Measurements from ENCODE around the gene ETHE1. TPM values are rescaled to one million over a fixed set of nuclear protein-coding genes. Genes with fewer than 3 reads are reported as not detected.

The ETHE1 gene
- total RNA-seq (10 to 100 TPM; 34.4 to 42.3 TPM), polyA plus RNA-seq (77.0 TPM)

GRCh38 chr19:43526884-43527859, at the start of gene ETHE1:
ETHE1 (minus strand) TSS chr19:43527201; CDS start chr19:43527177, 24 bp downstream.
- Mint-ChIP-seq H3K27me3 (no peaks in the 10 kb centered on the region), H3K27ac (peak within 1 kb of the TSS; percentile 73 to 96 (median 91)), H3K4me1 (peaks cover 22 to 35% (median 35%) of the 10 kb centered on the region in 3 donors), H3K9me3 (no peaks in the 10 kb centered on the region), H3K4me3 (peak within 1 kb of the TSS; percentile 76 to 97 (median 81)), H3K36me3 (peaks cover 0 to 9% (median 3%) of the 10 kb centered on the region in 3 donors)
- no peaks in the 10 kb centered on the region for H3K27me3 ChIP-seq (ENCODE audit: insufficient read depth, low read length, poor library complexity, severe bottlenecking)
- CTCF ChIA-PET: interaction anchor here (1.3 to 12.3 kb wide), 6 partner anchors 7 to 125 kb away, joined by 3 to 316 read pairs (median 15); partner anchors contain the start of genes IRGQ and ZNF576
- H3K9me3 ChIP-seq (ENCODE audit: low read length): no peaks in the 10 kb centered on the region
- peak within 1 kb of the TSS; percentile 76 for H3K4me3 ChIP-seq (ENCODE audit: low read length)
- DNase-seq: peak; percentile 53 to 80 (median 69)
- no peaks in the 10 kb centered on the region for H3K36me3 ChIP-seq (ENCODE audit: insufficient read depth, low read length)
- H3K27ac ChIP-seq (ENCODE audit: low read depth, low read length): peak within 1 kb of the TSS; percentile 49
- POLR2A ChIA-PET: interaction anchor here (0.7 to 2.4 kb wide), 4 partner anchors 22 to 69 kb away, joined by 3 to 9 read pairs (median 6); partner anchors contain the start of genes IRGQ and ZNF576
- H3K4me1 ChIP-seq (ENCODE audit: insufficient read depth, low read length): peaks cover 22% of the 10 kb centered on the region

GRCh38 chr19:43575955-43576878, 49.2 kb upstream of the ETHE1 start:
- CTCF ChIA-PET: interaction anchor here (2.5 kb wide), 1 partner anchor 21 kb away, joined by 17 read pairs; no protein-coding TSS in a partner anchor
- H3K4me3 ChIP-seq (ENCODE audit: low read length): peak overlapping the region; percentile 61
- POLR2A ChIA-PET: no interaction called here

GRCh38 chr19:43575156-43575950, 48.4 kb upstream of the ETHE1 start, which contains the start of the genes PINLYP and XRCC1:
PINLYP (plus strand) TSS chr19:43575801; CDS start chr19:43577192, 1,391 bp downstream.
XRCC1 (minus strand) TSS chr19:43575527; CDS start chr19:43575458, 69 bp downstream.
- H3K27me3 Mint-ChIP-seq: no peaks in the 10 kb centered on the region
- H3K27me3 ChIP-seq (ENCODE audit: insufficient read depth, low read length, poor library complexity, severe bottlenecking): no peaks in the 10 kb centered on the region
- peak within 1 kb of the TSS; percentile 98 to 100 (median 98) for H3K27ac Mint-ChIP-seq
- peaks cover 3 to 24% (median 6%) of the 10 kb centered on the region in 3 donors for H3K36me3 Mint-ChIP-seq
- peaks cover 11% of the 10 kb centered on the region for H3K36me3 ChIP-seq (ENCODE audit: insufficient read depth, low read length)
- peak within 1 kb of the TSS; percentile 95 to 99 (median 96) for H3K4me3 Mint-ChIP-seq
- POLR2A ChIA-PET: interaction anchor here (0.6 to 2.3 kb wide), 3 partner anchors 13 to 216 kb away, joined by 3 to 19 read pairs (median 6); partner anchors contain the start of genes IRGQ and ZNF576
- no peaks in the 10 kb centered on the region for H3K9me3 Mint-ChIP-seq
- H3K4me3 ChIP-seq (ENCODE audit: low read length): peak within 1 kb of the TSS; percentile 94
- H3K27ac ChIP-seq (ENCODE audit: low read depth, low read length): peak within 1 kb of the TSS; percentile 96
- DNase-seq: peak; percentile 95 to 99 (median 96)
- CTCF ChIA-PET: interaction anchor here (0.7 to 2.5 kb wide), 4 partner anchors 19 to 128 kb away, joined by 3 to 17 read pairs (median 9); no protein-coding TSS in a partner anchor
- peaks cover 37 to 79% (median 56%) of the 10 kb centered on the region in 3 donors for H3K4me1 Mint-ChIP-seq
- H3K9me3 ChIP-seq (ENCODE audit: low read length): no peaks in the 10 kb centered on the region
- H3K4me1 ChIP-seq (ENCODE audit: insufficient read depth, low read length): peaks cover 20% of the 10 kb centered on the region

More at GRCh38 chr19:43575955-43576878, 49.2 kb upstream of the ETHE1 start:
- Mint-ChIP-seq H3K36me3 (peaks cover 3 to 17% (median 6%) of the 10 kb centered on the region in 3 donors), H3K9me3 (no peaks in the 10 kb centered on the region), H3K27me3 (no peaks in the 10 kb centered on the region), H3K27ac (peak overlapping the region in 7 of 8 donors; percentile 72 to 99 (median 98)), H3K4me3 (peak overlapping the region; percentile 95 to 99 (median 96)), H3K4me1 (peaks cover 30 to 74% (median 47%) of the 10 kb centered on the region in 3 donors)
- no peaks in the 10 kb centered on the region for H3K27me3 ChIP-seq (ENCODE audit: insufficient read depth, low read length, poor library complexity, severe bottlenecking)
- no peaks in the 10 kb centered on the region for H3K9me3 ChIP-seq (ENCODE audit: low read length)
- peak overlapping the region; percentile 96 for H3K27ac ChIP-seq (ENCODE audit: low read depth, low read length)
- H3K4me1 ChIP-seq (ENCODE audit: insufficient read depth, low read length): peaks cover 20% of the 10 kb centered on the region
- DNase-seq: no peak
- peaks cover 11% of the 10 kb centered on the region for H3K36me3 ChIP-seq (ENCODE audit: insufficient read depth, low read length)

DNA sequence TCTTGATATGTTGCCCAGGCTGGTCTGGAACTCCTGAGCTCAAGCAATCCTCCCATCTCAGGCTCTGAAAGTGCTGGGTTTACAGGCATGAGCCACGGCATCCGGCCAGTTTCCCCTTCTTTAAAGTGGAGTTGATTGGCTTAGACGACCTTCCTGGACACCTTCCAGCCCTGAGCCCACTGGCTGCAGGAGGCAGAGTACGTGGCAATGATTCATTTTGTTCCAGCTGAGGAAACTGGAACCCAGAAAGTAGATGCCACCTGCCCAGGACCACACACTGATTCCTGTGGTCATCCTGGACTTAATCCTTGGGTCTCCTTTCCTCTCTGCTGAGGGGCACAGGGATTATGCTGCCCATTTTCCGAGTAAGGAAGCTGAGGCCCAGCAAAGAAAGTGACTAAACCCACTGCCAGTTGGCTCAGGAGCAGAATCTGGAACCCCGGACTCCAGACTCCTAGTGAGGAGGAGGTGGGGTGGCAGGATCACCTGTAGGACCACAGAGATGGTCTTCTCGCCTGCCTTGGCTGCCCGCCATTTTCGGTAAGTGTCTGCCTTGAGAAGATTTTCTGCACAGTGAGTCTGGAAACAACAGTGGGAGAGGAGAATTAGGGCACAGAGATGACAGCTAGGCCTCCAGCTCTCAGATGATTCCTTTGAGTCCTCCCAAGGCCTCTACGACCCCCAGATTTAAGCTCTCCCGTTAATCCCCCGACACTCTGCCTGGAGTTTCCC, 47.6 kb upstream of the ETHE1 start:
- Histone ChIP-seq H3K4me3 (ENCODE audit: low read length) (peak overlapping the region; percentile 94), H3K27ac (ENCODE audit: low read depth, low read length) (peak overlapping the region; percentile 96), H3K9me3 (ENCODE audit: low read length) (no peaks in the 10 kb centered on the region), H3K4me1 (ENCODE audit: insufficient read depth, low read length) (peaks cover 14% of the 10 kb centered on the region), H3K27me3 (ENCODE audit: insufficient read depth, low read length, poor library complexity, severe bottlenecking) (no peaks in the 10 kb centered on the region), H3K36me3 (ENCODE audit: insufficient read depth, low read length) (peaks cover 11% of the 10 kb centered on the region)
- Mint-ChIP-seq H3K9me3 (no peaks in the 10 kb centered on the region), H3K27ac (peak overlapping the region; percentile 98 to 100 (median 98)), H3K4me3 (peak overlapping the region; percentile 95 to 99 (median 96)), H3K36me3 (peaks cover 3 to 28% (median 8%) of the 10 kb centered on the region in 3 donors), H3K4me1 (peaks cover 37 to 79% (median 57%) of the 10 kb centered on the region in 3 donors), H3K27me3 (no peaks in the 10 kb centered on the region)
- ChIA-PET CTCF (interaction anchor here (0.7 to 2.5 kb wide), 4 partner anchors 19 to 128 kb away, joined by 3 to 17 read pairs (median 9); no protein-coding TSS in a partner anchor), POLR2A (interaction anchor here (0.6 to 2.3 kb wide), 3 partner anchors 12 to 217 kb away, joined by 3 to 19 read pairs (median 6); partner anchors contain the start of genes IRGQ and ZNF576)
- no peak for DNase-seq

GRCh38 chr19:43572171-43572588, 45.2 kb upstream of the ETHE1 start:
- Mint-ChIP-seq H3K27me3 (no peaks in the 10 kb centered on the region), H3K4me1 (peaks cover 32 to 72% (median 59%) of the 10 kb centered on the region in 3 donors), H3K27ac (peak overlapping the region; percentile 21 to 88 (median 60)), H3K36me3 (peaks cover 3 to 30% (median 8%) of the 10 kb centered on the region in 3 donors), H3K4me3 (peak overlapping the region in 2 of 7 donors; percentile 23 to 26), H3K9me3 (no peaks in the 10 kb centered on the region)
- no peaks in the 10 kb centered on the region for H3K9me3 ChIP-seq (ENCODE audit: low read length)
- H3K36me3 ChIP-seq (ENCODE audit: insufficient read depth, low read length): peaks cover 11% of the 10 kb centered on the region
- peaks cover 14% of the 10 kb centered on the region for H3K4me1 ChIP-seq (ENCODE audit: insufficient read depth, low read length)
- H3K27ac ChIP-seq (ENCODE audit: low read depth, low read length): no peak overlapping the region
- DNase-seq: no peak
- H3K27me3 ChIP-seq (ENCODE audit: insufficient read depth, low read length, poor library complexity, severe bottlenecking): no peaks in the 10 kb centered on the region
- ChIA-PET POLR2A (interaction anchor here (0.6 kb wide), 1 partner anchor 36 kb away, joined by 7 read pairs; no protein-coding TSS in a partner anchor), CTCF (interaction anchor here (2.4 to 4.0 kb wide), 2 partner anchors 17 to 22 kb away, joined by 15 to 22 read pairs; no protein-coding TSS in a partner anchor)
- H3K4me3 ChIP-seq (ENCODE audit: low read length): no peak overlapping the region

DNA sequence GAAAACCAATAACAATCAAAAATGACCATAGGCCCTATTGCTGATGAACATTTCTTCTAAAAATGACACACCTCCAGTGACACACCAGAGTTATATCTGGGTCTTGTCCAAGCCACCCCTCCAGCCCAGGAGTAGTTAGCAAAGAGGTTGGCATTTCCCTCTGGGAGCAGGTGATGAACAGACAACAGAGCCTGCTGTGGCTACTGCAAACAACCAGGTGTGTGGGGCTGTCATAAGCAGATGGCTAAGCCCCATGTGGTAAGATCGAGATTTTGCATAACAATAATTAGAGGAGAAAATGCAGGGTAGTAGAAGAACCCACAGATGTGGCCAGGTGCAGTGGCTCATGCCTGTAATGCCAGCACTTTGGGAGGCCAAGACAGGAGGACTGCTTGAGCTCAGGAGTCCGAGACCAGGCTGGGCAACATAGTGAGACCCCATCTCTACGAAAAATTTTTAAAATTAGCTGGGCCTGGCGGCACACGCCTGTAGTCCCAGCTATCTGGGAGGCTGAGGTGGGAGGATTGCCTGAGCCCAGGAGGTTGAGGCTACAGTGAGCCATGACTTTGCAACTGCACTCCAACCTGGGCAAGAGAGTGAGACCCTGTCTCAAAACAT, 43.3 kb upstream of the ETHE1 start:
- ChIA-PET POLR2A (no interaction called here), CTCF (interaction anchor here (2.4 to 4.0 kb wide), 2 partner anchors 15 to 24 kb away, joined by 15 to 22 read pairs; no protein-coding TSS in a partner anchor)
- Histone ChIP-seq H3K27me3 (ENCODE audit: insufficient read depth, low read length, poor library complexity, severe bottlenecking) (no peaks in the 10 kb centered on the region), H3K9me3 (ENCODE audit: low read length) (no peaks in the 10 kb centered on the region), H3K4me1 (ENCODE audit: insufficient read depth, low read length) (peaks cover 8% of the 10 kb centered on the region), H3K4me3 (ENCODE audit: low read length) (no peak overlapping the region), H3K27ac (ENCODE audit: low read depth, low read length) (no peak overlapping the region), H3K36me3 (ENCODE audit: insufficient read depth, low read length) (peaks cover 11% of the 10 kb centered on the region)
- DNase-seq: no peak
- Mint-ChIP-seq H3K9me3 (no peaks in the 10 kb centered on the region), H3K27me3 (no peaks in the 10 kb centered on the region), H3K4me3 (peak overlapping the region in 1 of 7 donors; percentile 64), H3K4me1 (peaks cover 31 to 62% (median 53%) of the 10 kb centered on the region in 3 donors), H3K27ac (peak overlapping the region; percentile 11 to 84 (median 70)), H3K36me3 (peaks cover 3 to 28% (median 8%) of the 10 kb centered on the region in 3 donors)
